Adipocyte (in vitro differentiated cells): ENCODE data around the gene YKT6.

Experiments used
- DNase-seq: peaks from one replicate; pipeline ENCODE4 v3.0.0-alpha.2; 2015; ENCODE audit warnings: low read depth
- H3K27me3 ChIP-seq: replicated peaks from 2 replicates; pipeline ENCODE4 v1.7.0; 2013; ENCODE audit warnings: mild to moderate bottlenecking, low read length, moderate library complexity; ENCODE audit not compliant: control insufficient read depth, insufficient read depth
- H3K36me3 ChIP-seq: 2 replicates; pipeline ENCODE4 v1.7.0; 2013; ENCODE audit warnings: low read length, mild to moderate bottlenecking, moderate library complexity; ENCODE audit not compliant: control insufficient read depth, insufficient read depth, severe bottlenecking
- H3K4me1 ChIP-seq: 2 replicates; pipeline ENCODE4 v1.7.0; 2013; ENCODE audit warnings: mild to moderate bottlenecking, low read length, moderate library complexity; ENCODE audit not compliant: control insufficient read depth, insufficient read depth
- H3K4me3 ChIP-seq: 2 replicates; pipeline ENCODE4 v1.7.0; 2013; ENCODE audit warnings: mild to moderate bottlenecking, low read length, moderate library complexity
- H3K9ac ChIP-seq: 2 replicates; pipeline ENCODE4 v1.7.0; 2013; ENCODE audit warnings: mild to moderate bottlenecking, low read length, moderate library complexity
- H3K9me3 ChIP-seq: 2 replicates; pipeline ENCODE4 v1.7.0; 2013; ENCODE audit warnings: mild to moderate bottlenecking, low read length, moderate library complexity; ENCODE audit not compliant: control insufficient read depth

YKT6 gene

GRCh38 chr7:44221231-44221791 lies 20.5 kb downstream of the YKT6 start:
- peaks cover 6% of the 10 kb centered on the region for H3K9me3 ChIP-seq
- H3K4me1 ChIP-seq: no peaks in the 10 kb centered on the region
- peaks cover 23% of the 10 kb centered on the region for H3K27me3 ChIP-seq
- no peaks in the 10 kb centered on the region for H3K36me3 ChIP-seq
- no peak overlapping the region for H3K9ac ChIP-seq
- no peak for DNase-seq
- no peak overlapping the region for H3K4me3 ChIP-seq

- DNase-seq: no peak
- H3K36me3 ChIP-seq: no peaks in the 10 kb centered on the region
Measured at GRCh38 chr7:44222074-44222473, 21.3 kb downstream of the YKT6 start.

GRCh38 chr7:44222776-44223261 lies 22.0 kb downstream of the YKT6 start:
- Histone ChIP-seq H3K27me3 (peaks cover 23% of the 10 kb centered on the region), H3K4me1 (no peaks in the 10 kb centered on the region), H3K9me3 (peaks cover 6% of the 10 kb centered on the region), H3K9ac (no peak overlapping the region), H3K4me3 (no peak overlapping the region), H3K36me3 (no peaks in the 10 kb centered on the region)
- no peak for DNase-seq

More at GRCh38 chr7:44222074-44222473, 21.3 kb downstream of the YKT6 start:
- Histone ChIP-seq H3K27me3 (peaks cover 23% of the 10 kb centered on the region), H3K9me3 (peaks cover 6% of the 10 kb centered on the region), H3K4me1 (no peaks in the 10 kb centered on the region), H3K9ac (no peak overlapping the region), H3K4me3 (no peak overlapping the region)

GRCh38 chr7:44223362-44224079 lies 22.7 kb downstream of the YKT6 start:
- Histone ChIP-seq H3K4me3 (no peak overlapping the region), H3K9me3 (peaks cover 6% of the 10 kb centered on the region), H3K36me3 (no peaks in the 10 kb centered on the region), H3K4me1 (no peaks in the 10 kb centered on the region), H3K27me3 (peaks cover 29% of the 10 kb centered on the region), H3K9ac (no peak overlapping the region)
- DNase-seq: no peak

GRCh38 chr7:44224080-44224973 lies 23.5 kb downstream of the YKT6 start:
- H3K9ac ChIP-seq: no peak overlapping the region
- no peaks in the 10 kb centered on the region for H3K9me3 ChIP-seq
- DNase-seq: no peak
- no peaks in the 10 kb centered on the region for H3K4me1 ChIP-seq
- H3K27me3 ChIP-seq: peaks cover 29% of the 10 kb centered on the region
- no peak overlapping the region for H3K4me3 ChIP-seq
- H3K36me3 ChIP-seq: no peaks in the 10 kb centered on the region

GRCh38 chr7:44224974-44225565 lies 24.3 kb downstream of the YKT6 start:
- Histone ChIP-seq H3K27me3 (peaks cover 29% of the 10 kb centered on the region), H3K4me1 (no peaks in the 10 kb centered on the region), H3K4me3 (no peak overlapping the region), H3K36me3 (no peaks in the 10 kb centered on the region), H3K9me3 (no peaks in the 10 kb centered on the region), H3K9ac (no peak overlapping the region)
- no peak for DNase-seq

GRCh38 chr7:44225566-44226395 lies 25.0 kb downstream of the YKT6 start:
- no peak for DNase-seq
- no peaks in the 10 kb centered on the region for H3K9me3 ChIP-seq
- peaks cover 29% of the 10 kb centered on the region for H3K27me3 ChIP-seq
- no peak overlapping the region for H3K4me3 ChIP-seq
- H3K36me3 ChIP-seq: no peaks in the 10 kb centered on the region
- no peak overlapping the region for H3K9ac ChIP-seq
- no peaks in the 10 kb centered on the region for H3K4me1 ChIP-seq

- peaks cover 29% of the 10 kb centered on the region for H3K27me3 ChIP-seq
- no peaks in the 10 kb centered on the region for H3K4me1 ChIP-seq
- no peaks in the 10 kb centered on the region for H3K36me3 ChIP-seq
- DNase-seq: no peak
- no peak overlapping the region for H3K4me3 ChIP-seq
- H3K9ac ChIP-seq: no peak overlapping the region
- H3K9me3 ChIP-seq: no peaks in the 10 kb centered on the region
Measured at GRCh38 chr7:44226396-44226753, 25.6 kb downstream of the YKT6 start.

- no peak for DNase-seq
- no peaks in the 10 kb centered on the region for H3K36me3 ChIP-seq
- no peak overlapping the region for H3K9ac ChIP-seq
- no peak overlapping the region for H3K4me3 ChIP-seq
- no peaks in the 10 kb centered on the region for H3K4me1 ChIP-seq
- no peaks in the 10 kb centered on the region for H3K9me3 ChIP-seq
- H3K27me3 ChIP-seq: peaks cover 29% of the 10 kb centered on the region
Measured at GRCh38 chr7:44227911-44228310, 27.1 kb downstream of the YKT6 start.

GRCh38 chr7:44228571-44229350 lies 28.0 kb downstream of the YKT6 start:
- peaks cover 27% of the 10 kb centered on the region for H3K27me3 ChIP-seq
- no peaks in the 10 kb centered on the region for H3K9me3 ChIP-seq
- H3K4me1 ChIP-seq: no peaks in the 10 kb centered on the region
- H3K36me3 ChIP-seq: no peaks in the 10 kb centered on the region
- H3K4me3 ChIP-seq: no peak overlapping the region
- no peak overlapping the region for H3K9ac ChIP-seq
- DNase-seq: no peak
